MCF 10A (cell line): Measurements from ENCODE around the gene ADPRHL1. TPM values are rescaled to one million over a fixed set of nuclear protein-coding genes. Genes with fewer than 3 reads are reported as not detected.

ENCODE experiments used
- BruUV-seq: library from RNA; stranded (reverse); fragments of 400-500 nt; replicated peaks from 2 replicates; lab custom pipeline; 2021; lab: Mats Ljungman, UMichigan
- CTCF ChIA-PET: fragments of 300-600 bp; sonication (Branson Sonifier 250); formaldehyde crosslinking; extraction: SDS; loops from one replicate; lab custom pipeline; 2021; ENCODE audit warnings: antibody characterized with exemption, inconsistent platforms; lab: Yijun Ruan, JAX
- POLR2A ChIA-PET: fragments of 300-600, 350-650 bp; sonication (Branson Sonifier 250); formaldehyde crosslinking; extraction: SDS; loops from one replicate; lab custom pipeline; 2020; ENCODE audit warnings: antibody characterized with exemption, inconsistent platforms; lab: Yijun Ruan, JAX
- DNase-seq: peaks from one replicate; pipeline ENCODE4 v3.0.0-alpha.2; 2018; ENCODE audit not compliant: unreplicated experiment
- H3K27ac Mint-ChIP-seq: one replicate; pipeline ENCODE4 v1.8.0; 2022; ENCODE audit warnings: mild to moderate bottlenecking, low read depth, mixed read lengths; ENCODE audit not compliant: unreplicated experiment
- H3K27me3 Mint-ChIP-seq: one replicate; pipeline ENCODE4 v1.8.0; 2022; ENCODE audit warnings: mixed read lengths; ENCODE audit not compliant: insufficient read depth, unreplicated experiment
- H3K36me3 Mint-ChIP-seq: one replicate; pipeline ENCODE4 v1.8.0; 2022; ENCODE audit warnings: mild to moderate bottlenecking, moderate library complexity, mixed read lengths; ENCODE audit not compliant: insufficient read depth, unreplicated experiment
- H3K4me1 Mint-ChIP-seq: one replicate; pipeline ENCODE4 v1.8.0; 2022; ENCODE audit warnings: mixed read lengths; ENCODE audit not compliant: insufficient read depth, unreplicated experiment
- H3K4me3 Mint-ChIP-seq: one replicate; pipeline ENCODE4 v1.8.0; 2022; ENCODE audit warnings: mild to moderate bottlenecking, moderate library complexity, mixed read lengths; ENCODE audit not compliant: unreplicated experiment
- H3K9me3 Mint-ChIP-seq: one replicate; pipeline ENCODE4 v1.8.0; 2022; ENCODE audit warnings: mixed read lengths; ENCODE audit not compliant: unreplicated experiment
- intact Hi-C: fragments of 100-400 bp; cut with micrococcal nuclease; formaldehyde crosslinking; loops from 2 replicates; pipeline ENCODE4 v1.14.1; 2022
- total RNA-seq: library from RNA; stranded (reverse); gene quantifications from 2 replicates; pipeline ENCODE4 v1.2.3, GENCODE V29; 2022
- TF ChIP-seq, protein P1 (sequence below): fragments of 200-600 bp; IDR thresholded peaks from one replicate; pipeline ENCODE4 v1.8.0; 2022; ENCODE audit warnings: antibody characterized with exemption, mild to moderate bottlenecking; ENCODE audit not compliant: unreplicated experiment

ADPRHL1 gene
- total RNA-seq, 1 experiment from 2014 or later: 2.6 TPM

DNA sequence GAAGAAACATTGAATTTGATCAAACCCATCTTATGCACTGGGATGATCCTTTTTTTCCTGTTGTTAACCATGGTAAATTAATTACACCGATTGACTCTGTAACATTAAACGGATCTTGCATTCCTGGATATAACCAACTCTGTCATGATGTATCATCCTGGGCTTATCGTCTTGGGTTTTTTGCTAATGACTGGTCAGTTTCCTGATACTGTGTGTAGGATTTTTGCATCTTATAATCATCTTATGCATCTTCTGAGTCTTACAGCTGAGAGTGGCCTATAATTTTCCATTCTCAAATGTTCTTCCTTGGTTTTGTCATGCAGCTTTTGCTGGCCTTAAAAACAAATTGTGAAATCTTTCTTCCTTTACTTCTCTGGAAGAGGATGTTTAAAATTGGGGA lies 24.4 kb upstream of the ADPRHL1 start:
- CTCF ChIA-PET: interaction anchor here (0.6 to 1.2 kb wide), 4 partner anchors 9 to 102 kb away, joined by 3 to 4 read pairs (median 3); no protein-coding TSS in a partner anchor
- no peaks in the 10 kb centered on the region for H3K27me3 Mint-ChIP-seq
- H3K4me1 Mint-ChIP-seq: no peaks in the 10 kb centered on the region
- H3K4me3 Mint-ChIP-seq: no peak overlapping the region
- H3K36me3 Mint-ChIP-seq: peaks cover 58% of the 10 kb centered on the region
- intact Hi-C loops: no loop called here
- no TSS peak for BruUV-seq
- H3K27ac Mint-ChIP-seq: no peak overlapping the region
- TF ChIP-seq, protein P1, sequence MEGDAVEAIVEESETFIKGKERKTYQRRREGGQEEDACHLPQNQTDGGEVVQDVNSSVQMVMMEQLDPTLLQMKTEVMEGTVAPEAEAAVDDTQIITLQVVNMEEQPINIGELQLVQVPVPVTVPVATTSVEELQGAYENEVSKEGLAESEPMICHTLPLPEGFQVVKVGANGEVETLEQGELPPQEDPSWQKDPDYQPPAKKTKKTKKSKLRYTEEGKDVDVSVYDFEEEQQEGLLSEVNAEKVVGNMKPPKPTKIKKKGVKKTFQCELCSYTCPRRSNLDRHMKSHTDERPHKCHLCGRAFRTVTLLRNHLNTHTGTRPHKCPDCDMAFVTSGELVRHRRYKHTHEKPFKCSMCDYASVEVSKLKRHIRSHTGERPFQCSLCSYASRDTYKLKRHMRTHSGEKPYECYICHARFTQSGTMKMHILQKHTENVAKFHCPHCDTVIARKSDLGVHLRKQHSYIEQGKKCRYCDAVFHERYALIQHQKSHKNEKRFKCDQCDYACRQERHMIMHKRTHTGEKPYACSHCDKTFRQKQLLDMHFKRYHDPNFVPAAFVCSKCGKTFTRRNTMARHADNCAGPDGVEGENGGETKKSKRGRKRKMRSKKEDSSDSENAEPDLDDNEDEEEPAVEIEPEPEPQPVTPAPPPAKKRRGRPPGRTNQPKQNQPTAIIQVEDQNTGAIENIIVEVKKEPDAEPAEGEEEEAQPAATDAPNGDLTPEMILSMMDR: no peak
- no peaks in the 10 kb centered on the region for H3K9me3 Mint-ChIP-seq
- no peak for DNase-seq
- POLR2A ChIA-PET: interaction anchor here (4.9 kb wide), 1 partner anchor 12 kb away, joined by 28 read pairs; the partner anchor contains the start of gene DCUN1D2

DNA sequence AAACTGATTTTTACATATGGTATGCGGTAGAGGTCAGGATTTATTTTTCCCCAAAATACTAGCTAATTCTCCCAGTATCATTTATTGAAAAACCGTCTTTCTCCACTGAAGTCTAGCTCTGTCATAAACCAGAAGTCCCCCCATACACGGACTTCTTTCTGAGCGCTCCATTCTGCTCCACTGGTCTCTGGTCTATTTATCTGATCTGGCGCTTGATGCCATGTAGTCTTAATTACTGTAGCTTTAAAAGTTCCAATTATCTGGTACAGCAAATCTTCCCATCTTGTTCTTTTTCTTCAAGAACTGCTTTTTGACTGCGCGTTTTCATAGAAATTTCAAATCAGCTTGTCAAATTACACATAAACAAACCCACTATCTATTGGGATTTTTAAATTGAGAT lies 23.5 kb upstream of the ADPRHL1 start:
- BruUV-seq: no TSS peak
- intact Hi-C loops: no loop called here
- no peaks in the 10 kb centered on the region for H3K27me3 Mint-ChIP-seq
- no peak overlapping the region for H3K27ac Mint-ChIP-seq
- ChIA-PET CTCF (interaction anchor here (0.6 to 1.1 kb wide), 3 partner anchors 12 to 103 kb away, joined by 3 read pairs; no protein-coding TSS in a partner anchor), POLR2A (interaction anchor here (0.6 to 4.9 kb wide), 2 partner anchors 13 to 246 kb away, joined by 3 to 28 read pairs; partner anchors contain the start of gene DCUN1D2)
- DNase-seq: no peak
- peaks cover 59% of the 10 kb centered on the region for H3K36me3 Mint-ChIP-seq
- H3K9me3 Mint-ChIP-seq: no peaks in the 10 kb centered on the region
- TF ChIP-seq, protein P1: no peak
- H3K4me3 Mint-ChIP-seq: no peak overlapping the region
- no peaks in the 10 kb centered on the region for H3K4me1 Mint-ChIP-seq

DNA sequence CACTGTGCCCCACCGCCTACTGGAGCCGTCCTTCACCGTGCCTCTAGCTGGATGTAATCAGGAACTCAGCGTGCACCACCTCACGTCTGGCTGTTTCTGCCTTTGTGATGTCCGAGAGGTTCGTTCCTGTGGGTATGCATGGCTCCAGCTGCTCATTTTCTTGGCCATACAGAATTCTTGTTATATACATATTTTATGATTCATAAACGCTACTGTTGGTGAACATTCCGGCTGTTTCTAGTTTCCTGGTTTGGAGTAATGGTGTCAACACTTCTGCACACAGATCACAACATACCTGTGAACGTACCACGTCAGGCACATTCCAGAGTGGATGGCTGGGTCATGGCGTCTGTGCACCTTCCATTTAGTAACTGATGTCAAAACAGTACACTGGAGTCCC lies 22.6 kb upstream of the ADPRHL1 start:
- intact Hi-C loops: no loop called here
- no peak overlapping the region for H3K4me3 Mint-ChIP-seq
- H3K27me3 Mint-ChIP-seq: no peaks in the 10 kb centered on the region
- H3K9me3 Mint-ChIP-seq: no peaks in the 10 kb centered on the region
- H3K4me1 Mint-ChIP-seq: no peaks in the 10 kb centered on the region
- CTCF ChIA-PET: no interaction called here
- POLR2A ChIA-PET: interaction anchor here (4.9 kb wide), 1 partner anchor 13 kb away, joined by 28 read pairs; the partner anchor contains the start of gene DCUN1D2
- H3K27ac Mint-ChIP-seq: no peak overlapping the region
- DNase-seq: no peak
- BruUV-seq: no TSS peak
- H3K36me3 Mint-ChIP-seq: peaks cover 68% of the 10 kb centered on the region
- TF ChIP-seq, protein P1: no peak

DNA sequence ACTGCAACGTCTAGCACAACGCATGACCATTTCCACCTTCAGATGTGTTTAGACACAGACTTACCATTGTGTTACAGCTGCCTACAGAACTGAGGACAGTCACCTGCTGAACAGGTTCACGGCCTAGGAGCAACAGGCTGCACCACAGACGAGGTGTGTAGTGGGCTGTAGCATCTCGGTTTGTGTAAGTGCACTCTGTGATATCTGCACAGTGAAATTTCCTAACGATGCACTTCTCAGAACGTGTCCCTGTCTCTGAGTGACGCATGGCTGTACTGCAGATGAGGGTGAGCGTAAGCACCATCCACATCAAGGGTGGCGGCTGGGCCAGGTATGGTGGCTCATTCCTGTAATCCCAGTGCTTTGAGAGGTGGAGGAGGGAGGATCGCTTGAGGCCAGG lies 22.0 kb upstream of the ADPRHL1 start:
- Mint-ChIP-seq H3K27ac (no peak overlapping the region), H3K27me3 (no peaks in the 10 kb centered on the region), H3K36me3 (peaks cover 64% of the 10 kb centered on the region), H3K4me1 (no peaks in the 10 kb centered on the region), H3K4me3 (no peak overlapping the region), H3K9me3 (no peaks in the 10 kb centered on the region)
- CTCF ChIA-PET: no interaction called here
- TF ChIP-seq, protein P1: no peak
- POLR2A ChIA-PET: interaction anchor here (4.9 kb wide), 1 partner anchor 14 kb away, joined by 28 read pairs; the partner anchor contains the start of gene DCUN1D2
- no TSS peak for BruUV-seq
- no peak for DNase-seq
- intact Hi-C loops: no loop called here
